H1 (cell line): Measurements from ENCODE around the gene CSNK1D. TPM values are rescaled to one million over a fixed set of nuclear protein-coding genes. Genes with fewer than 3 reads are reported as not detected.

ENCODE experiments used
- KDM1A ChIP-seq: fragments of 200-600, 300-600 bp; sonication (generic); IDR thresholded peaks from 2 replicates; pipeline ENCODE4 v1.7.1; 2016; ENCODE audit warnings: mild to moderate bottlenecking, low read length, borderline replicate concordance
- SP1 ChIP-seq: IDR thresholded peaks from 2 replicates; pipeline ENCODE4 v1.6.1; 2011; ENCODE audit warnings: low read depth, low read length
- TAF7 ChIP-seq: optimal IDR thresholded peaks from 2 replicates; pipeline ENCODE3; 2011; ENCODE audit warnings: low read depth, mild to moderate bottlenecking, inconsistent platforms, low read length, moderate library complexity, borderline replicate concordance
- polyA plus RNA-seq, 7 experiments: library from polyadenylated mRNA; depleted of rRNA in 3 of 7; stranded (reverse) in 5 of 7; unstranded in 2 of 7; fragments of >200 nt in 5 of 7; fragments of 200-250 nt in 2 of 7; gene quantifications; 1 replicate in 5 of 7; 2 replicates in 1 of 7; 4 replicates in 1 of 7; pipeline versions ENCODE4 v1.2.1 to v1.2.3, GENCODE V29; 2011 to 2013; ENCODE audit warnings: missing spikeins in 2 of 7, mixed read lengths in 2 of 7
- total RNA-seq: library from RNA; stranded (reverse); fragmentation: NEBNext Ultra II Directional; extraction: Animal tissue kit (Norgen Biotek cat#: 25700); gene quantifications from 2 replicates; pipeline ENCODE4 v1.2.1, GENCODE V29; 2021

The CSNK1D gene
- total and polyA plus RNA-seq, 2 of the 8 experiments (the other 6 are each of a cell fraction or from before 2014, with no cell fraction given): 73.5 to 103 TPM

- no peak for TF ChIP-seq SP1
- no peak for TF ChIP-seq TAF7
- no peak for TF ChIP-seq KDM1A
Measured at GRCh38 chr17:82299452-82299851, 26.0 kb upstream of the CSNK1D start (continued).
